ENCODE data around the gene CHD9NB.

CHD9NB gene

DNA sequence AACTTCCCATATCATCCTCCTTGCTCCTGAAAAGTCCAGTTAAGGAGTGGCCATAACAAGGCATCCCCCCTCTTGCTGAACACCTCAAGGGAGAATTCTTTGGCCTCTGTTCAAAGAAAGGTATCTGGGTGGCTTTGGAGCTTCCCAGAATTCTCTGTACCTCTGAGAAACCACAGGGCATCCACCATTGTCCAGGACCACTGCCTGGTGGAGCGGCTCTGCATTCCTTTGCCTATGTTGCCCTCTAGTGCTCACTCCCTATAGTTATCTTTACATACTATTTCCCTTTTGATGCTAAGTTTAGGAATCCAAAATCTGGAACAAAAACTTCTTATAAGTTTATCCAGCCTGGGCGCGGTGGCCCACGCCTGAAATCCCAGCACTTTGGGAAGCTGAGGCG is 30.3 kb downstream of the CHD9NB start:
- no peak for DNase-seq

DNA sequence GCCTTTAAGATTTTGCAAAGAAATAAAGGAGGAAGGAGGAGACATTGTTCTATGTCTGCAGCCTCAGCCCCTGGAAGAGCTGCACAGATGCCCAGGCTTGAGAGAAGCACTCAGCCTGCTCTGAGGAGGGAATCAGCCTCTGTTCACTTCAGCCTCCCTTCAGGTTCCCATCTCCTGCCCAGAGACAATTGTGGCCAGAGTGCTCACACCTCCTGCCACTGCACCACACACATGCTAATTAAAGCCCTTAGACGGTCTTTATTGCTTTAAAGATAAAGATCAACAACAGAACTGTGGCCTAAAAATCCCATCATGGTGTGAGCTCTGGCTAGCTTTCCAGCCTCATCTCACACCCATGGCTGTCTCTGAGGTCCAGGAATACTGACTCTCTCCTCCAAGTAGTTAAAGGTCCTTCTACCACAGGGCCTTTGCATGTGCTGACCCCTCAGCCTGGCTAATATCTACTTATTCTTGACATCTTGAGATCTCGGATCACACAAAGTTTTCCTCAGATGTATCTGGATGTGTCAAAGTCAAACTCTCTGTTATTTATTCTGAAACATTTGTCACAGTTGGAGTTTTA is 33.8 kb downstream of the CHD9NB start:
- DNase-seq = no peak

DNA sequence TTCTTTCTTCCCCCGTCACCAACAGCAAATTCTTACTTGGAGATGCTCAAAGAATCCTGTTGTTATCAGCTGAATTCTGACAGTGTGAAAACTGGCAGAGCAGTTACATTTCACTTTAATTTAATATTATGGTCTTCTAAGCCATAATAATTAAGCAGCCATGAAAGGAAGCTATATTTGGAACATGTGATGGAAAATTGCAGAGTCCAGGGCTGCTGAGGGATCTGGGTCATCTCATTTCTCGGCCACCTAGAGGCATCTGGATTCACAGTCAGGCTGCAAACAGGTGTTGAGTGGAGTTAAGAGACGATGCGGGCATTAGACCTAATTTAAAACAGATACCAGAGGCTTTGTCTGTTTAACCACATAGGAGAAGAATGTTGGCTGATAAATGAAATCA is 38.4 kb downstream of the CHD9NB start:
- no peak for DNase-seq

DNA sequence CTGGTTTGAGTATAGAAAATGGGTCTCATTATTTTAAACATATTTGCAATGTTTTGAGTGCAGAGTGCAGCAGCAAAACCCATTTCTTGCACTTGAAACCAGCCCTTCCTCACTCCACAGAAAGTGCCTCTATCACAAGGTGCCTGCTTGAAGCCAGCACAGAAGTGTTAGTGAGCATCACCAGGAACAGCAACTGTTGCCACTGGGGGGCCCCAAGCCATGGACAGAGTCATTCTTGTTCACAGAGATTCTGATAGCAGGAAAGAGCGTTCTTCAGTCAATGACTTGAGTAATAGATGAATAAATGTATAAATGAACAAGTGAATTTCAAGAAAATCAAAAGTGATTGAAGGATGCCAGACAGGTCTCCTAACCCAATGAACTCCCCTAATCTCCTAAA is 45.6 kb downstream of the CHD9NB start:
- DNase-seq = no peak

DNA sequence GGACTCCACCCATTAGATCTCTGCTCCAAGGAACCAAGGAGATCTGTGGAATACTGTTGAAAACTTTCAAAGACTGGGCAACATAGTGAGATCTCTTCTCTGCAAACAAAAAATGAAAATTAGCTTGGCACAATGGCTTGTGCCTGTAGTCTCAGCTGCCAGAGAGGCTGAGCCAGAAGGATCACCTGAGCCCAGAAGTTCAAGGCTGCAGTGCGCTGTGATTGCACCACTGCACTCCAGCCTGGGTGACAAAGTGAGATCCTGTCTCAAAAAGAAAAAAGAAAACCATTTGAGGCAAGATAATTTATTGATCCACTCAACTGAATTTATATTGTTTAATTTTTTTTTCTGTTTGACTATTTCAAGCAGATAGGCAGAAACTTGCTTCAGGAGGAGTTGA is 54.8 kb downstream of the CHD9NB start:
- no peak for DNase-seq

DNA sequence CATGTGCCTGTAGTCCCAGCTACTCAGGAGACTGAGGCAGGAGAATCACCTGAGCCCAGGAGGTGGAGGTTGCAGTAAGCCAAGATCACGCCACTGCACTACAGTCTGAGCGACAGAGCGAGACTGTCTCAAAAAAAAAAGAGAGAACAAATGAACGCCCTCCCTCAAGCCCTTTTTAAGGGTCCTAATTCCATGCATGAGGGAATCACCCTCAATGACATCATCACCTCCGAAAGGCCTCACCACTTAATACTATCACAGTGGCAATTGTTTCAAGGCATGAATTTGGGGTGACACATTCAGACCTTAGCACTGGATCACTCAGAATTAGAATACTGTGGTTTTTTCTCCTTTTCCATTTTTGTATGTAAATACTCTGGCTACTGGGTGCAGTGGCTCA is 57.8 kb downstream of the CHD9NB start:
- no peak for DNase-seq

DNA sequence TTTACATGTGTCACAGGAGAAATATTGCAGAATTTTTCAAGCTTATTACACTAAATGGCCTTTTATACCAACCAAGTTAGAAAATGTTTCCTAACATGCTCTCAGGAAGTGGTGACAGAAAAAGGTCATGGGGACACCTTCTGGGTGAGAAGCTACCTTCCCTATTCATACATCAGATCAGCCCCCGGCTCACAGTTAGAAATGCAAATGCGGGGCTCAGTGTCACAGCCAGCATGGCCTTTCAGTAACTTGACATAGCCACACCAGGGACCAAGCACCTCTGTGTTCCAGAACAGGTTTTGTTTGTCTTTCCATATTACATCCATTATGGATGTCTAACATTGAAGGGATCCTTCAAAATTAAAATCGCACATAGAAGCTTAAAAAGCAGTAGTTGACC is 59.5 kb downstream of the CHD9NB start:
- DNase-seq = no peak

DNA sequence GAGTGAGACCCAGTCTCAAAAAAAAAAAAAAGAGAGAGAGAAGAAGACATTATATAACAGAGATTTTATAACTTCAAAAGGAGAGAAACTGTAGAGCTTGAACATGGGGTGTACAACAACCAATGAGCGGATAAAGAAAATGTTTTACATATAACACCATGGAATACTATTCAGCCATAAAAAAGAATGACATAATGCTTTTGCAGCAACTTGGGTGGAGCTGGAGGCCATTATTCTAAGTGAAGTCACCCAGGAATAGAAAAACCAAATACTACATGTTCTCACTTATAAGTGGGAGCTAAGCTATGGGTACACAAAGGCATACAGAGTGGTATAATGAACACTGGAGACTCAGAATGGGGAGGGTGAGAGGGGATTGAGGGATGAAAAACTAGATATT is 61.1 kb downstream of the CHD9NB start:
- DNase-seq = no peak

All from stimulated activated naive CD4-positive, alpha-beta T cell (primary cell).